Neural cell (in vitro differentiated cells): ENCODE results near the gene NOC4L. TPM values are rescaled to one million over a fixed set of nuclear protein-coding genes. Genes with fewer than 3 reads are reported as not detected.

Experiments
- H2AFZ ChIP-seq: fragments of 200-600, 300-800 bp; sonication (generic), shearing (Covaris generic); 2 replicates; pipeline ENCODE4 v1.6.0; 2014; ENCODE audit warnings: low read depth, mild to moderate bottlenecking, antibody characterized with exemption, low read length, moderate library complexity
- H3F3A ChIP-seq: fragments of 200-600 bp; shearing (Covaris generic); 2 replicates; pipeline ENCODE4 v1.6.1; 2016; ENCODE audit warnings: mild to moderate bottlenecking, moderate library complexity, mixed read lengths, antibody characterized with exemption, low read length; ENCODE audit not compliant: insufficient read depth, poor library complexity, severe bottlenecking
- H3K27ac ChIP-seq: fragments of 200-600, 300-800 bp; sonication (generic), shearing (Covaris generic); 2 replicates; pipeline ENCODE4 v1.5.1; 2014; ENCODE audit warnings: mild to moderate bottlenecking, low read length, moderate library complexity
- H3K27me3 ChIP-seq: fragments of 300-800, 200-600 bp; sonication (generic), shearing (Covaris generic); 2 replicates; pipeline ENCODE4 v1.6.0; 2014; ENCODE audit warnings: mild to moderate bottlenecking, low read depth, low read length, moderate library complexity; ENCODE audit not compliant: insufficient read depth
- H3K36me3 ChIP-seq: fragments of 300-800, 200-600 bp; sonication (generic), shearing (Covaris generic); 2 replicates; pipeline ENCODE4 v1.5.1; 2014; ENCODE audit warnings: mild to moderate bottlenecking, antibody characterized with exemption, low read length, moderate library complexity; ENCODE audit not compliant: insufficient read depth
- H3K4me2 ChIP-seq: fragments of 300-800, 200-600 bp; sonication (generic), shearing (Covaris generic); 2 replicates; pipeline ENCODE4 v1.6.0; 2014; ENCODE audit warnings: mild to moderate bottlenecking, low read length
- H3K4me3 ChIP-seq: fragments of 300-800, 200-600 bp; sonication (generic), shearing (Covaris generic); 2 replicates; pipeline ENCODE4 v1.5.1; 2014; ENCODE audit warnings: mild to moderate bottlenecking, low read length, moderate library complexity
- H3K79me2 ChIP-seq: fragments of 200-600 bp; shearing (Covaris generic); replicated peaks from 2 replicates; pipeline ENCODE4 v1.6.0; 2014; ENCODE audit warnings: mild to moderate bottlenecking, low read length, moderate library complexity; ENCODE audit not compliant: insufficient read depth
- H3K9ac ChIP-seq: fragments of 300-800, 200-600 bp; sonication (generic), shearing (Covaris generic); 2 replicates; pipeline ENCODE4 v1.6.1; 2016; ENCODE audit warnings: mild to moderate bottlenecking, low read length, mixed read lengths
- H3K9me2 ChIP-seq: fragments of 200-600 bp; shearing (Covaris generic); 2 replicates; pipeline ENCODE4 v1.6.1; 2016; ENCODE audit warnings: mild to moderate bottlenecking, low read length, mixed read lengths; ENCODE audit not compliant: insufficient read depth
- H3K9me3 ChIP-seq: fragments of 200-600, 300-800 bp; sonication (generic), shearing (Covaris generic); 2 replicates; pipeline ENCODE4 v1.6.1; 2016; ENCODE audit warnings: mild to moderate bottlenecking, mixed run types, low read length, moderate library complexity, mixed read lengths
- H4K20me1 ChIP-seq: fragments of 200-600 bp; shearing (Covaris generic); 2 replicates; pipeline ENCODE4 v1.6.1; 2016; ENCODE audit warnings: mild to moderate bottlenecking, mixed run types; ENCODE audit not compliant: insufficient read depth
- EP300 ChIP-seq: fragments of 450-650 bp; conservative IDR thresholded peaks from 2 replicates; pipeline ENCODE4 v1.6.1; 2014; ENCODE audit warnings: antibody characterized with exemption, mild to moderate bottlenecking, moderate library complexity; ENCODE audit not compliant: poor library complexity, severe bottlenecking
- EZH2 ChIP-seq: fragments of 200-600, 300-800 bp; shearing (Covaris generic), sonication (generic); IDR thresholded peaks from 2 replicates; pipeline ENCODE4 v1.6.1; 2014; ENCODE audit warnings: antibody characterized with exemption, low read length, borderline replicate concordance, mild to moderate bottlenecking; ENCODE audit not compliant: insufficient read depth, poor library complexity, severe bottlenecking
- MXI1 ChIP-seq: fragments of 450-650 bp; conservative IDR thresholded peaks from 2 replicates; pipeline ENCODE4 v1.6.1; 2014; ENCODE audit warnings: antibody characterized with exemption, mild to moderate bottlenecking; ENCODE audit not compliant: poor library complexity, severe bottlenecking
- POLR2AphosphoS5 ChIP-seq: IDR thresholded peaks from 2 replicates; pipeline ENCODE4 v1.6.1; 2012
- RAD21 ChIP-seq: fragments of 450-650 bp; conservative IDR thresholded peaks from 2 replicates; pipeline ENCODE4 v1.6.1; 2014; ENCODE audit warnings: antibody characterized with exemption, mild to moderate bottlenecking, moderate library complexity
- SMC3 ChIP-seq: fragments of 450-650 bp; conservative IDR thresholded peaks from 2 replicates; pipeline ENCODE4 v1.6.1; 2014; ENCODE audit warnings: antibody characterized with exemption, mild to moderate bottlenecking, moderate library complexity; ENCODE audit not compliant: poor library complexity
- TAF1 ChIP-seq: IDR thresholded peaks from 2 replicates; pipeline ENCODE4 v1.6.1; 2012; ENCODE audit warnings: low read depth
- polyA plus RNA-seq: library from polyadenylated mRNA; depleted of rRNA; stranded (reverse); fragments of >200 nt; gene quantifications from 2 replicates; pipeline ENCODE4 v1.2.3, GENCODE V29; 2014
- TF ChIP-seq, protein P1 (sequence below): IDR thresholded peaks from 2 replicates; pipeline ENCODE4 v1.6.1; 2012; ENCODE audit warnings: borderline replicate concordance
- TF ChIP-seq, protein P2 (sequence below): fragments of 450-650 bp; IDR thresholded peaks from 2 replicates; pipeline ENCODE4 v1.5.1; 2014; ENCODE audit warnings: antibody characterized with exemption, mild to moderate bottlenecking, moderate library complexity; ENCODE audit not compliant: poor library complexity, severe bottlenecking

NOC4L gene
- polyA plus RNA-seq, 1 donor from 2014 or later = 26.9 TPM

DNA sequence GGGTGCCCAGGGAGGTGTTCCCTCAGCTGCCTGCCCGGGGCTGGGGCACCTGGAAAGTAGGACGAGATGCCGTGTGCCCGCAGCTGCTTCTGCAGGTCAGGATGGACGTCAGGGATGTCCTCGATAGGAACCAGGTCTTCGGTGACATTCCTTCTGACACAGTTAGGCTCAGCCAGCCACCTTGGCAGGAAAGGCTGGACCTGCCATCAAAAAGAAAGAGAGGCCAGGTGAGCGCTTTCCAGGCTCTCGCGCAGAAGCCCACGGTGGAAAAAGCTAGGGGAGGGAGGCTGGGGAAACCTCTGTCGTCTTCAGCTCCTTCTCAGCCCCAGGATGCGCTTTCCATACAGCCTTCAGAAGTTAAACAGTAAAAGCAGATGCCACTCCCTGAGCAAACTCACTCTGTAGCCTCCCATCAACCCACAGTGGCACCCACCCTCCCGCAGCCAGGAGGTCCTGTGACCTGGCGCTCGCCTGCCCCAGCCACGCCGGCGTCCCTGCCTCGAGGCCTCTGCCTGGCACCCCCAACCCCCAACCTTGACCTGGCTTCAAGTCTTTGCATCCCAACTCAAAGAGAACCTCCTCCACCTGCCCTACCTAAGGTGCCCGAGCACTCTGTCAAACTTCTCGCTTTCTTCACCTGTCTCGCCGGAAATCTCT lies 1.4 kb upstream of the NOC4L start:
- Histone ChIP-seq H3K36me3 (no peaks in the 10 kb centered on the region), H4K20me1 (no peaks in the 10 kb centered on the region), H3K9ac (peak overlapping the region; percentile 84)

GRCh38 chr12:132143336-132144071 lies 753 bp upstream of the NOC4L start:
- Histone ChIP-seq H4K20me1 (no peaks in the 10 kb centered on the region), H3K4me2 (peak overlapping the region; percentile 91), H3K9me2 (no peaks in the 10 kb centered on the region), H3K36me3 (no peaks in the 10 kb centered on the region), H3K27me3 (no peaks in the 10 kb centered on the region), H3K9me3 (no peaks in the 10 kb centered on the region), H3K4me3 (peak overlapping the region; percentile 82), H3K27ac (no peak overlapping the region), H3F3A (no peaks in the 10 kb centered on the region), H3K9ac (peak overlapping the region; percentile 84), H3K79me2 (peaks cover 19% of the 10 kb centered on the region), H2AFZ (no peak overlapping the region)
- no peak for TF ChIP-seq RAD21
- TF ChIP-seq POLR2AphosphoS5 = no peak
- no peak for TF ChIP-seq TAF1
- TF ChIP-seq EZH2 = no peak
- no peak for TF ChIP-seq SMC3
- TF ChIP-seq, protein P1, sequence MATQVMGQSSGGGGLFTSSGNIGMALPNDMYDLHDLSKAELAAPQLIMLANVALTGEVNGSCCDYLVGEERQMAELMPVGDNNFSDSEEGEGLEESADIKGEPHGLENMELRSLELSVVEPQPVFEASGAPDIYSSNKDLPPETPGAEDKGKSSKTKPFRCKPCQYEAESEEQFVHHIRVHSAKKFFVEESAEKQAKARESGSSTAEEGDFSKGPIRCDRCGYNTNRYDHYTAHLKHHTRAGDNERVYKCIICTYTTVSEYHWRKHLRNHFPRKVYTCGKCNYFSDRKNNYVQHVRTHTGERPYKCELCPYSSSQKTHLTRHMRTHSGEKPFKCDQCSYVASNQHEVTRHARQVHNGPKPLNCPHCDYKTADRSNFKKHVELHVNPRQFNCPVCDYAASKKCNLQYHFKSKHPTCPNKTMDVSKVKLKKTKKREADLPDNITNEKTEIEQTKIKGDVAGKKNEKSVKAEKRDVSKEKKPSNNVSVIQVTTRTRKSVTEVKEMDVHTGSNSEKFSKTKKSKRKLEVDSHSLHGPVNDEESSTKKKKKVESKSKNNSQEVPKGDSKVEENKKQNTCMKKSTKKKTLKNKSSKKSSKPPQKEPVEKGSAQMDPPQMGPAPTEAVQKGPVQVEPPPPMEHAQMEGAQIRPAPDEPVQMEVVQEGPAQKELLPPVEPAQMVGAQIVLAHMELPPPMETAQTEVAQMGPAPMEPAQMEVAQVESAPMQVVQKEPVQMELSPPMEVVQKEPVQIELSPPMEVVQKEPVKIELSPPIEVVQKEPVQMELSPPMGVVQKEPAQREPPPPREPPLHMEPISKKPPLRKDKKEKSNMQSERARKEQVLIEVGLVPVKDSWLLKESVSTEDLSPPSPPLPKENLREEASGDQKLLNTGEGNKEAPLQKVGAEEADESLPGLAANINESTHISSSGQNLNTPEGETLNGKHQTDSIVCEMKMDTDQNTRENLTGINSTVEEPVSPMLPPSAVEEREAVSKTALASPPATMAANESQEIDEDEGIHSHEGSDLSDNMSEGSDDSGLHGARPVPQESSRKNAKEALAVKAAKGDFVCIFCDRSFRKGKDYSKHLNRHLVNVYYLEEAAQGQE = no peak
- TF ChIP-seq EP300 = no peak
- TF ChIP-seq, protein P2, sequence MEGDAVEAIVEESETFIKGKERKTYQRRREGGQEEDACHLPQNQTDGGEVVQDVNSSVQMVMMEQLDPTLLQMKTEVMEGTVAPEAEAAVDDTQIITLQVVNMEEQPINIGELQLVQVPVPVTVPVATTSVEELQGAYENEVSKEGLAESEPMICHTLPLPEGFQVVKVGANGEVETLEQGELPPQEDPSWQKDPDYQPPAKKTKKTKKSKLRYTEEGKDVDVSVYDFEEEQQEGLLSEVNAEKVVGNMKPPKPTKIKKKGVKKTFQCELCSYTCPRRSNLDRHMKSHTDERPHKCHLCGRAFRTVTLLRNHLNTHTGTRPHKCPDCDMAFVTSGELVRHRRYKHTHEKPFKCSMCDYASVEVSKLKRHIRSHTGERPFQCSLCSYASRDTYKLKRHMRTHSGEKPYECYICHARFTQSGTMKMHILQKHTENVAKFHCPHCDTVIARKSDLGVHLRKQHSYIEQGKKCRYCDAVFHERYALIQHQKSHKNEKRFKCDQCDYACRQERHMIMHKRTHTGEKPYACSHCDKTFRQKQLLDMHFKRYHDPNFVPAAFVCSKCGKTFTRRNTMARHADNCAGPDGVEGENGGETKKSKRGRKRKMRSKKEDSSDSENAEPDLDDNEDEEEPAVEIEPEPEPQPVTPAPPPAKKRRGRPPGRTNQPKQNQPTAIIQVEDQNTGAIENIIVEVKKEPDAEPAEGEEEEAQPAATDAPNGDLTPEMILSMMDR = no peak

More for the DNA sequence above, 1.4 kb upstream of the NOC4L start:
- no peaks in the 10 kb centered on the region for H3F3A ChIP-seq
- no peaks in the 10 kb centered on the region for H3K27me3 ChIP-seq
- no peak for TF ChIP-seq EP300
- no peak for TF ChIP-seq POLR2AphosphoS5
- TF ChIP-seq, protein P1 = no peak
- TF ChIP-seq, protein P2 = no peak
- no peak for TF ChIP-seq SMC3
- TF ChIP-seq RAD21 = no peak
- no peak for TF ChIP-seq TAF1
- no peak for TF ChIP-seq MXI1
- no peak for TF ChIP-seq EZH2
- peaks cover 19% of the 10 kb centered on the region for H3K79me2 ChIP-seq
- H3K4me2 ChIP-seq = peak overlapping the region; percentile 91
- H3K27ac ChIP-seq = no peak overlapping the region
- H3K9me3 ChIP-seq = no peaks in the 10 kb centered on the region
- H3K4me3 ChIP-seq = peak overlapping the region; percentile 82
- no peak overlapping the region for H2AFZ ChIP-seq
- H3K9me2 ChIP-seq = no peaks in the 10 kb centered on the region
